Osteocyte (in vitro differentiated cells): ENCODE measurements around the gene PDK3. TPM values are rescaled to one million over a fixed set of nuclear protein-coding genes. Genes with fewer than 3 reads are reported as not detected.

ENCODE experiments used
- DNase-seq: peaks from one replicate; pipeline ENCODE4 v3.0.0; 2021; ENCODE audit warnings: mixed read lengths; ENCODE audit not compliant: unreplicated experiment; ENCODE audit errors: extremely low spot score
- H3K27ac Mint-ChIP-seq: one replicate; pipeline ENCODE4 v1.8.0; 2021; ENCODE audit warnings: mild to moderate bottlenecking, mixed read lengths; ENCODE audit not compliant: unreplicated experiment
- H3K27me3 Mint-ChIP-seq: one replicate; pipeline ENCODE4 v1.8.0; 2021; ENCODE audit warnings: mixed read lengths; ENCODE audit not compliant: unreplicated experiment
- H3K36me3 Mint-ChIP-seq: one replicate; pipeline ENCODE4 v1.8.0; 2021; ENCODE audit warnings: mixed read lengths; ENCODE audit not compliant: unreplicated experiment
- H3K4me1 Mint-ChIP-seq: one replicate; pipeline ENCODE4 v1.8.0; 2021; ENCODE audit warnings: mixed read lengths; ENCODE audit not compliant: unreplicated experiment
- H3K4me3 Mint-ChIP-seq: one replicate; pipeline ENCODE4 v1.8.0; 2021; ENCODE audit warnings: mild to moderate bottlenecking, moderate library complexity, mixed read lengths; ENCODE audit not compliant: unreplicated experiment
- H3K9me3 Mint-ChIP-seq: one replicate; pipeline ENCODE4 v1.8.0; 2021; ENCODE audit warnings: mixed read lengths; ENCODE audit not compliant: unreplicated experiment
- CTCF ChIP-seq: fragments of 200-600 bp; sonication (generic); IDR thresholded peaks from 2 replicates; pipeline ENCODE4 v1.5.0; 2021; ENCODE audit warnings: antibody characterized with exemption, mild to moderate bottlenecking, moderate library complexity
- total RNA-seq: library from RNA; stranded (reverse); gene quantifications from 2 replicates; pipeline ENCODE4 v1.2.1, GENCODE V29; 2021

PDK3 gene
- total RNA-seq, 1 donor from 2014 or later: 9.6 TPM

DNA sequence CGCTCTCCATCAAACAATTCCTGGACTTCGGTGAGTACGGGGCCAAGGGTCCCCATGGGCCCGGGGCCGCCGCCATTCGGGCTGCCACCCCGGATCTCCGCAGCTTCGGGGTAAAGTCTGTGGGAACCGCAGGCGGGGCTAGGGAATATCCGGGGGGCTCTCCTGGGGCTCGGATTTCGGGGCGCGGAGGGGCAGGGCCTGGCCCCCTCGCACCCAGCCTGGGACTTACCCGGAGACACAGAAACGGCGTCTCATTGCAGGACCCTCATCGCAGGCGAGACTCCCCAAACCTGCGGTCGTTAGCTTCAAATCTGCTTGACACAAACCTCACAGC, 413 bp downstream of the PDK3 start:
- Mint-ChIP-seq H3K27me3 (peaks cover 6% of the 10 kb centered on the region), H3K9me3 (no peaks in the 10 kb centered on the region), H3K4me3 (peak overlapping the region; percentile 69), H3K27ac (no peak overlapping the region), H3K36me3 (no peaks in the 10 kb centered on the region), H3K4me1 (peaks cover 21% of the 10 kb centered on the region)
- no peak for TF ChIP-seq CTCF
- no peak for DNase-seq

DNA sequence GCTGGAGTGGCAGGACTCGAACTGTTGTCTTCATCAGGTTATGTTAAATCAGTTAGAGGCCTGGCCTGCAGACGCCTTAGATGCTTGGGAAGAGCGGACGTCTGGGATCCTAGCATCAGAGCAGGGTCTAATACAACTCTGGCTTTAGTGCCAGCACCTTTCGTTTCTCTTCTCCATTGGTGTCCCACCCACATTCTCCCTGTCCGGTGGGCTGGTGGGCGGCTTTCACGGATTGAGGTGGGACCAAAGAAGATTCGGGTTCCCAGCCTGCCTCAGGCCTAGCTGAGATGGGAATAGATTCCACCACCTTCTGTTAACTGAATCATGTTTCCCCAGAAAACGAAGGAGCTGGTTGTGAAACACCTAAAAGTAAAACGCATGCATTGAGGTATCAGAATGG, 939 bp downstream of the PDK3 start:
- H3K4me1 Mint-ChIP-seq: peaks cover 21% of the 10 kb centered on the region
- no peaks in the 10 kb centered on the region for H3K36me3 Mint-ChIP-seq
- DNase-seq: no peak
- H3K4me3 Mint-ChIP-seq: peak overlapping the region; percentile 69
- no peak overlapping the region for H3K27ac Mint-ChIP-seq
- no peaks in the 10 kb centered on the region for H3K9me3 Mint-ChIP-seq
- no peak for TF ChIP-seq CTCF
- peaks cover 6% of the 10 kb centered on the region for H3K27me3 Mint-ChIP-seq

DNA sequence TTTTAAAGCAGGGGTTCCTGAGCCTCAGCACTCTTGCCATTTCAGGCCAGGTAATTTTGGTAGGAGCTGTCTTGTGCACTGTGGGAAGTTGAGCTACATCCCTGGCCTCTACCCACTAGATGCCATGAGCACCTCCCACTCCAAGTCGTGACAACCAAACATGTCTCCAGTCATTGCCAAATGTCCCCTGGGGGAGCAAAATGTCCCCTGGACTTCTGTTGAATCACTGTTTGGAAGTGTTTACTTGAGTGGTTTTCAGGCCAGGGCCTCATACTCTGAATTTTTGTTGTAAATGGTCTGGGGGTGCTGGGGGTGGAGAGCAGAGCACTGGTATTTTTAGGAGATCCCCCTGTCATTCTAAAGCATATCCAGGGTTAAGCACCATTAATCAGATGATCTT, 3.2 kb downstream of the PDK3 start:
- TF ChIP-seq CTCF: no peak
- peak overlapping the region; percentile 34 for H3K27ac Mint-ChIP-seq
- no peak overlapping the region for H3K4me3 Mint-ChIP-seq
- H3K27me3 Mint-ChIP-seq: peaks cover 6% of the 10 kb centered on the region
- H3K36me3 Mint-ChIP-seq: no peaks in the 10 kb centered on the region
- no peak for DNase-seq
- peaks cover 21% of the 10 kb centered on the region for H3K4me1 Mint-ChIP-seq
- H3K9me3 Mint-ChIP-seq: no peaks in the 10 kb centered on the region

GRCh38 chrX:24471808-24472207, 6.7 kb downstream of the PDK3 start:
- Mint-ChIP-seq H3K9me3 (no peaks in the 10 kb centered on the region), H3K27me3 (peaks cover 4% of the 10 kb centered on the region), H3K36me3 (no peaks in the 10 kb centered on the region), H3K4me1 (peaks cover 7% of the 10 kb centered on the region), H3K4me3 (no peak overlapping the region), H3K27ac (no peak overlapping the region)
- DNase-seq: no peak
- TF ChIP-seq CTCF: no peak

DNA sequence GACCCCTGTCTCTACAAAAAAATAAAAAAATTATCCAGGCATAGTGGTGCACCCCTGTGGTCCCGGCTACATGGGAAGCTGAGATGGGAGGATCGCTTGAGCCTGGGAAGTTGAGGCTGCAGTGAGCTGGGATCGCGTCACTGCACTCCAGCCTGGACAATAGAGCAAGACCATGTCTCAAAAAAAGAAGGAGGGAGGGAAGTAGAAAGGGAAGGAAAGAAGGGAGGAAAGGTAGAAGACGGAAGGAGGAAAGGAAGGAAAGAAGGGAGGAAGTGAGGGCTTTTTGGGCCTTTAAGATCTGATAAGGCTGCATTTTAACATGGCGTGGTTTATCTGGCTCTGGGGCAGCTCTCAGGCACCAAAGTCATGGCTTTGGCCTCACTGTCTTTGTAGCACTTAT, 10.4 kb downstream of the PDK3 start:
- no peak for TF ChIP-seq CTCF
- peaks cover 3% of the 10 kb centered on the region for H3K27me3 Mint-ChIP-seq
- H3K36me3 Mint-ChIP-seq: no peaks in the 10 kb centered on the region
- H3K4me3 Mint-ChIP-seq: no peak overlapping the region
- no peaks in the 10 kb centered on the region for H3K9me3 Mint-ChIP-seq
- DNase-seq: no peak
- peaks cover 2% of the 10 kb centered on the region for H3K4me1 Mint-ChIP-seq
- H3K27ac Mint-ChIP-seq: no peak overlapping the region
